Stimulated activated naive CD8-positive, alpha-beta T cell treated with anti-CD3 and anti-CD28 coated beads, Interleukin-15, amount 100 ng/mL, for 72 hours (primary cell): Measurements from ENCODE around the gene WDR35.
A peak's percentile ranks its signal among the peaks of the same experiment; 100 is the strongest.
"Not testable (repeated sequence)": the region's sequence is repeated elsewhere in the genome, so short reads cannot be mapped to it uniquely, and the experiment has no call there.

Experiments
- ATAC-seq: fragments of 150-1000 bp; cut with Tn5 transposase; 2 replicates; pipeline ENCODE4 v1.10.0; 2021; ENCODE audit warnings: mild to moderate bottlenecking, moderate library complexity
- DNase-seq, 2 donors: peaks; one replicate each; pipeline ENCODE4 v3.0.0; 2021 to 2022
- H3K27ac Mint-ChIP-seq, 2 donors: one replicate each; pipeline ENCODE4 v1.8.0; 2022; ENCODE audit warnings: mild to moderate bottlenecking in 2 of 2, mixed read lengths in 2 of 2, moderate library complexity in 2 of 2
- H3K27me3 Mint-ChIP-seq: one replicate; pipeline ENCODE4 v1.8.0; 2022; ENCODE audit warnings: mixed read lengths
- H3K4me1 Mint-ChIP-seq: one replicate; pipeline ENCODE4 v1.8.0; 2022; ENCODE audit warnings: mild to moderate bottlenecking, mixed read lengths
- H3K4me3 Mint-ChIP-seq, 2 donors: one replicate each; pipeline ENCODE4 v1.8.0; 2022; ENCODE audit warnings: mild to moderate bottlenecking in 2 of 2, mixed read lengths in 2 of 2, moderate library complexity in 1 of 2
- H3K9me3 Mint-ChIP-seq, 2 donors: one replicate each; pipeline ENCODE4 v1.8.0; 2022; ENCODE audit warnings: mixed read lengths in 2 of 2

WDR35 gene

GRCh38 chr2:19895535-19895934 is 94.4 kb downstream of the WDR35 start:
- peak; percentile 60 for ATAC-seq
- peak overlapping the region in 1 of 2 donors; percentile 72 for H3K27ac Mint-ChIP-seq
- H3K4me3 Mint-ChIP-seq = peak overlapping the region; percentile 41 to 60

GRCh38 chr2:19894134-19894792 is 95.6 kb downstream of the WDR35 start:
- H3K4me1 Mint-ChIP-seq = peaks cover 62% of the 10 kb centered on the region
- ATAC-seq (no peak), DNase-seq (no peak)
- H3K9me3 Mint-ChIP-seq = peaks cover 0 to 4% of the 10 kb centered on the region in 2 donors
- H3K27me3 Mint-ChIP-seq = no peaks in the 10 kb centered on the region
- no peak overlapping the region for H3K27ac Mint-ChIP-seq
- H3K4me3 Mint-ChIP-seq = peak overlapping the region; percentile 0 to 46

More at GRCh38 chr2:19895535-19895934, 94.4 kb downstream of the WDR35 start:
- peaks cover 55% of the 10 kb centered on the region for H3K4me1 Mint-ChIP-seq
- peaks cover 0 to 4% of the 10 kb centered on the region in 2 donors for H3K9me3 Mint-ChIP-seq
- no peak for DNase-seq
- no peaks in the 10 kb centered on the region for H3K27me3 Mint-ChIP-seq

GRCh38 chr2:19893520-19894133 is 96.3 kb downstream of the WDR35 start:
- Mint-ChIP-seq H3K4me3 (no peak overlapping the region), H3K9me3 (peaks cover 0 to 4% of the 10 kb centered on the region in 2 donors), H3K27ac (peak overlapping the region in 1 of 2 donors; percentile 34), H3K27me3 (no peaks in the 10 kb centered on the region), H3K4me1 (peaks cover 59% of the 10 kb centered on the region)
- DNase-seq (no peak), ATAC-seq (no peak)

DNA sequence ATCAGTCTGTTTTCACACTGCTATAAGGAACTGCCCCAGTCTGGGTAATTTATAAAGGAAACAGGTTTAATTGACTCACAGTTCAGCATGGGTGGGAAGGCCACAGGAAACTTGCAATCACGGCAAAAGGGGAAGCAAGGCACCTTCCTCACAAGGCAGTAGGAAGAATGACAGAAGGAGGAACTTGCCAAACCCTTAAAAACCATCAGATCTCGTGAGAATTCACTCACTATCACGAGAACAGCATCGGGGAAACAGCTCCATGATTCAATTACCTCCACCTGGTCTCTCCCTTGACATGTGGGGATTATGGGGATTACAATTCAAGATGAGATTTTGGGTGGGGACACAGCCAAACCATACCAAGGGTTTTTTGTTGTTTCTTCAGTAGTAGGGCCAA is 97.9 kb downstream of the WDR35 start:
- DNase-seq, ATAC-seq, H3K27ac Mint-ChIP-seq, H3K9me3 Mint-ChIP-seq, H3K27me3 Mint-ChIP-seq: not testable (repeated sequence)
- Mint-ChIP-seq H3K4me1 (peaks cover 44% of the 10 kb centered on the region), H3K4me3 (peak overlapping the region; percentile 11 to 12)

DNA sequence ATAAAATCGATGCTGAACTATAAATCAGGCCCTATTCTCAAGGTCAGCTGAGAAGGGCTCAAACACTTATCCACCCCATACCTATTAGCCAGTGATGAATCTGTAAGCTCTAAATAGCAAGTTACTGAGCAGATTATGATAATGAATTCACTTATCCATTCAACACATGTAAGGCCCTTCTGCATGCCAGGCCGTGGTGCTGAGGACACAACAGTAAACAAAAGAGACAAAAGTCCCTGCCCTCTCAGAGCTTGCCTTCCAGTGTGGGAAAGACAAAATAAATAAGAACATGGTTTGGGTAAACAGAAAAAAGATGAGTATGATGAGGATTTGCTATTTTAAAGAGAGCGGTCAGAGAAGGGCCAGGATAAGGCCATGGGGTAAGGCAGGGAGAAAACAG is 99.8 kb downstream of the WDR35 start:
- no peak overlapping the region for H3K4me3 Mint-ChIP-seq
- H3K4me1 Mint-ChIP-seq = peaks cover 34% of the 10 kb centered on the region
- DNase-seq (no peak), ATAC-seq (no peak)
- peaks cover 0 to 4% of the 10 kb centered on the region in 2 donors for H3K9me3 Mint-ChIP-seq
- no peaks in the 10 kb centered on the region for H3K27me3 Mint-ChIP-seq
- peak overlapping the region in 1 of 2 donors; percentile 11 for H3K27ac Mint-ChIP-seq

GRCh38 chr2:19888831-19889230 is 101.1 kb downstream of the WDR35 start:
- DNase-seq = no peak
- no peaks in the 10 kb centered on the region for H3K27me3 Mint-ChIP-seq

GRCh38 chr2:19887510-19887909 is 102.4 kb downstream of the WDR35 start:
- ATAC-seq (no peak), DNase-seq (no peak)
- Mint-ChIP-seq H3K27ac (no peak overlapping the region), H3K4me1 (peaks cover 18% of the 10 kb centered on the region), H3K9me3 (peaks cover 0 to 4% of the 10 kb centered on the region in 2 donors), H3K27me3 (no peaks in the 10 kb centered on the region), H3K4me3 (no peak overlapping the region)

More at GRCh38 chr2:19888831-19889230, 101.1 kb downstream of the WDR35 start:
- H3K4me3 Mint-ChIP-seq = no peak overlapping the region
- H3K4me1 Mint-ChIP-seq = peaks cover 25% of the 10 kb centered on the region
- peak; percentile 8 for ATAC-seq
- H3K27ac Mint-ChIP-seq = no peak overlapping the region
- peaks cover 0 to 4% of the 10 kb centered on the region in 2 donors for H3K9me3 Mint-ChIP-seq

DNA sequence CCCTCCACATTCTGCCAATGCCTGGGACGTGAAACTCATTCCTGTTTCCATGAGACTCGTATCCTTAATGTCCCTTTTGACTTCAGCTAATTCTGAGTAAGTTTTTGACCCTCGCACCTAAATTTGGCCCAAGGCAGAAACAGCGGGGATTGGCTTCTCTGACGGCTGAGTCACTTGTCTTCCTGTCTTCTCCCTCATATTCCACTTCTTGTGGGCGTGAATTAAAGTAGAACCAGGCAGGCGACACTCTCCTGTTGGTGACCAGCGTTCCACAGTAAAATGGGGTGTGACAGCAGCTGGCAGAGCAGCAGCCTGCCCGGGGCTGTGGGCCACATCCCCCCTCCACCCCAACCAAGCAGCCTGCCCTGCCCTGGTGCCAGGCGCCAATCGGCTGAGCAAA is 103.6 kb downstream of the WDR35 start:
- peaks cover 9% of the 10 kb centered on the region for H3K4me1 Mint-ChIP-seq
- no peak for ATAC-seq

GRCh38 chr2:19885791-19886190 is 104.1 kb downstream of the WDR35 start:
- Mint-ChIP-seq H3K27ac (no peak overlapping the region), H3K4me3 (no peak overlapping the region), H3K4me1 (peaks cover 9% of the 10 kb centered on the region), H3K9me3 (no peaks in the 10 kb centered on the region), H3K27me3 (no peaks in the 10 kb centered on the region)
- DNase-seq = no peak
- ATAC-seq = peak; percentile 31

More for the DNA sequence above, 103.6 kb downstream of the WDR35 start:
- H3K27ac Mint-ChIP-seq = peak overlapping the region in 1 of 2 donors; percentile 10
- H3K9me3 Mint-ChIP-seq = no peaks in the 10 kb centered on the region
- H3K27me3 Mint-ChIP-seq = no peaks in the 10 kb centered on the region
- no peak overlapping the region for H3K4me3 Mint-ChIP-seq
- DNase-seq = no peak

- H3K4me1 Mint-ChIP-seq = peaks cover under 1% of the 10 kb centered on the region
- no peaks in the 10 kb centered on the region for H3K27me3 Mint-ChIP-seq
- ATAC-seq = no peak
- no peak overlapping the region for H3K4me3 Mint-ChIP-seq
- H3K9me3 Mint-ChIP-seq = no peaks in the 10 kb centered on the region
- H3K27ac Mint-ChIP-seq = no peak overlapping the region
- DNase-seq = peak in 1 of 2 donors; percentile 4
These were observed 105.8 kb downstream of the WDR35 start for GRCh38 chr2:19883971-19884720.

DNA sequence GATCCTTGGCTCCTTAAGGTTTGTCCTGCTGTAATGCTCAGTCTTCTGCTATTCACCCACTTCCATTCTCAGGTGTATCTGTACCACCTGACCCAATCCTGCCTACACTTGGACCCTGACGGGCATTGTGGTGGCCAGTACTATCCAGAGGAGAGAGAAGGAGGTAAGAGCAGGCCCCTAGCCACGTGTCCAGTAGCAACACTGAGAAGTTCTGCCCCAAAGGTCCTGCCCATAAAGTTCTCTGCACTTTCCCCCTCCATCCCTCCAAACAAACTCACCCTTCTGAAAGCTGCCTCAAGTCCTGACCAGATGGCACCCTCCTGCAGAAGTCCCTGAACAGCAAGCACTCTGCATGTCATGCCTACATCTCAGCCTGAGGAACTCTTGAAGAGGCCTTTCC is 106.4 kb downstream of the WDR35 start:
- no peak overlapping the region for H3K4me3 Mint-ChIP-seq
- H3K27ac Mint-ChIP-seq = no peak overlapping the region
- DNase-seq (no peak), ATAC-seq (no peak)
- no peaks in the 10 kb centered on the region for H3K27me3 Mint-ChIP-seq
- no peaks in the 10 kb centered on the region for H3K4me1 Mint-ChIP-seq
- H3K9me3 Mint-ChIP-seq = no peaks in the 10 kb centered on the region

- ATAC-seq = no peak
- no peak for DNase-seq
- no peaks in the 10 kb centered on the region for H3K27me3 Mint-ChIP-seq
- no peaks in the 10 kb centered on the region for H3K4me1 Mint-ChIP-seq
- no peak overlapping the region for H3K4me3 Mint-ChIP-seq
- no peaks in the 10 kb centered on the region for H3K9me3 Mint-ChIP-seq
- peak overlapping the region in 1 of 2 donors; percentile 72 for H3K27ac Mint-ChIP-seq
These were observed 107.6 kb downstream of the WDR35 start for GRCh38 chr2:19882286-19882685.

DNA sequence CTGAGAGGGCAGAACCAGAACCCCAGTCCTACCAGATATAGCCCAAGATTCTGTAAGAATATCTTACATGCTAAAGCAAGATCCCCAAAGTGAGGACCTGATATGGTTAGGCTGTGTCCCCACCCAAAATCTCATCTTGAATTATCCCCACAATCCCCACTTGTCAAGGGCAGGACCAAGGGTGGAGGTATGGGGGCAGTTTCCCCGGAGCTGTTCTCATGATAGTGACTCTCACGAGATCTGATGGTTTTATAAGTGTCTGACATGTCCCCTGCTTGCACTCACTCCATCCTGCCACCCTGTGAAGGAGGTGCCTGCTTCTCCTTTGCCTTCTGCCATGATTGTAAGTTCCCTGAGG is 108.0 kb downstream of the WDR35 start:
- DNase-seq (no peak), ATAC-seq (no peak)
- Mint-ChIP-seq H3K4me1 (no peaks in the 10 kb centered on the region), H3K4me3 (no peak overlapping the region), H3K9me3 (no peaks in the 10 kb centered on the region), H3K27ac (peak overlapping the region in 1 of 2 donors; percentile 72), H3K27me3 (no peaks in the 10 kb centered on the region)

GRCh38 chr2:19881221-19881907 is 108.5 kb downstream of the WDR35 start:
- Mint-ChIP-seq H3K4me1 (no peaks in the 10 kb centered on the region), H3K27ac (no peak overlapping the region), H3K27me3 (no peaks in the 10 kb centered on the region), H3K9me3 (no peaks in the 10 kb centered on the region), H3K4me3 (no peak overlapping the region)
- DNase-seq (no peak), ATAC-seq (no peak)

DNA sequence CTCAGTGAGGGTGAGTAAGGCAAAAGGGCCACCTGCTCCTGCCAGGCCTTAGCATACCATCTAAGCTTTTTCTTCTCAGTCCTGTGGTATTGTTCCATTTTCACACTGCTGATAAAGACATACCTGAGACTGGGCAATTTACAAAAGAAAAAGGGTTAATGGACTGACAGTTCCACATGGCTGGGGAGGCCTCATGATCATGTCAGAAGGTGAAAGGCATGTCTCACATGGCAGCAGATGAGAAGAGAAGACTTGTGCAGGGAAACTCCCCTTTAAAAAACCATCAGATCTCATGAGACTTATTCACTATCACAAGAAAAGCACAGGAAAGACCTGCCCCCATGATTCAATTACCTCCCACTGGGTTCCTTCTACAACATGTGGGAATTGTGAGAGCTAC is 109.7 kb downstream of the WDR35 start:
- H3K27ac Mint-ChIP-seq = peak overlapping the region in 1 of 2 donors; percentile 70
- not testable (repeated sequence) for H3K4me3 Mint-ChIP-seq, H3K4me1 Mint-ChIP-seq, ATAC-seq, H3K27me3 Mint-ChIP-seq, H3K9me3 Mint-ChIP-seq, DNase-seq
